Peyer's patch (tissue), 4 donors: ENCODE data around the gene ADRA2A. TPM values are rescaled to one million over a fixed set of nuclear protein-coding genes. Genes with fewer than 3 reads are reported as not detected.

Source experiments
- DNase-seq, 3 donors: peaks; one replicate each; pipeline ENCODE4 v3.0.0-alpha.2; 2017 to 2019
- H3K27ac ChIP-seq, 4 donors: fragments of 200-600 bp; sonication (generic); one replicate each; pipeline ENCODE4 v1.5.1; 2016 to 2019
- H3K27me3 ChIP-seq, 2 donors: fragments of 200-600 bp; sonication (generic); one replicate each; pipeline ENCODE4 v1.5.1; 2019
- H3K36me3 ChIP-seq, 3 donors: fragments of 200-600 bp; sonication (generic); one replicate each; pipeline ENCODE4 v1.5.1; 2016 to 2019
- H3K4me1 ChIP-seq, 4 donors: fragments of 200-600 bp; sonication (generic); one replicate each; pipeline ENCODE4 v1.5.1; 2016 to 2019
- H3K4me3 ChIP-seq, 4 donors: fragments of 200-600 bp; sonication (generic); 1 replicate in 3 of 4; 2 replicates in 1 of 4; pipeline ENCODE4 v1.5.1; 2016 to 2019; ENCODE audit warnings: mild to moderate bottlenecking in 1 of 4
- H3K9me3 ChIP-seq, 4 donors: fragments of 200-600 bp; sonication (generic); one replicate each; pipeline ENCODE4 v1.5.1; 2016 to 2019; ENCODE audit warnings: mild to moderate bottlenecking in 1 of 4
- CTCF ChIP-seq, 6 experiments: fragments of 450-650 bp in 4 of 6; fragments of 200-600 bp in 2 of 6; sonication (generic) in 1 of 6; IDR thresholded peaks; one replicate each; pipeline ENCODE4 v1.5.1; 2017 to 2019; ENCODE audit warnings: antibody characterized with exemption in 6 of 6, mild to moderate bottlenecking in 3 of 6, moderate library complexity in 1 of 6
- POLR2A ChIP-seq, 2 donors: fragments of 450-650 bp; IDR thresholded peaks; one replicate each; pipeline ENCODE4 v1.5.1; 2017; ENCODE audit warnings: antibody characterized with exemption in 2 of 2, mild to moderate bottlenecking in 2 of 2, moderate library complexity in 2 of 2
- total RNA-seq, 4 donors: library from RNA; depleted of rRNA; stranded (reverse); fragments of >200 nt; gene quantifications; one replicate each; pipeline ENCODE4 v1.1.0, GENCODE V29; 2016

ADRA2A gene
- total RNA-seq, 4 donors from 2014 or later, result 4.6 to 11.6 (median 5.6) TPM; not detected in 1

DNA sequence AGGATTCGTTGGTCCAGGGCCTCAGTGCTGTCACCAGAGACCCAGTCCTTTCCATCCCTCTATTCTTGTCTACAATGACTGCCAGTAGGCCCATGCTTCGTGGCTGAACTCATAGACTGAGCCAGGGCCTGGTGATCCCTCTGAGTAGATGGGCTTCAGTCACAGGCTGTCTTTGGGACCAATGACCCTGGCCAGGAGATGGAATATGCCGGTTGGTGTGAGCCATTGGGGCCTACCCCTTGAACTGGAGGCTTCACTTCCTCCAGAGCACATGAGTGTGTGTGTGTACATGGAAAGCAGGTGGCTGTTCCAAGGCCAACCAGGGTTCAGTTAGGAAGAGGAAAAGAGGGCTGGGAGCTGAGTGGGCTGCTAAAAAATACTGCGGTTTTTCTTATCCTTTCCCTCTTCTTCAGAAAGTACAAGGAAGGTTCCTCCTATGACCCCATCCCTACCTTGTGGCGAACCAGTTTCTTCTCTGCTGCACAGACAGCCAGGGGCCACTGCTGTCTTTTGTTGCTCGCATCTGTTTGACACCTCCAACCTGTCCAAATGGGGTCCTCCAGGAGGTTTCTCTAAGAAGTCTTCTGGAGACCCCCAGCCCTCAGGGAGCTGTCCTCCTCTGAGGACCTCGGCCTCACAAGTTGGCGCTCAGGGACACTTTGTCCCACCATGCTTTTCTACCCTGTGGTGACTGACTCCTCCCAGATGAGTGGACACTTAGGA, 36.6 kb downstream of the ADRA2A start:
- DNase-seq, result no peak
- Histone ChIP-seq H3K4me3 (no peak overlapping the region), H3K27me3 (no peaks in the 10 kb centered on the region), H3K27ac (no peak overlapping the region), H3K4me1 (peaks cover 0 to 10% (median 0%) of the 10 kb centered on the region in 4 donors), H3K9me3 (no peaks in the 10 kb centered on the region), H3K36me3 (no peaks in the 10 kb centered on the region)
- TF ChIP-seq CTCF (IDR thresholded peaks at IDR 0.05), result no peak
- no peak for TF ChIP-seq POLR2A (IDR thresholded peaks at IDR 0.05)

DNA sequence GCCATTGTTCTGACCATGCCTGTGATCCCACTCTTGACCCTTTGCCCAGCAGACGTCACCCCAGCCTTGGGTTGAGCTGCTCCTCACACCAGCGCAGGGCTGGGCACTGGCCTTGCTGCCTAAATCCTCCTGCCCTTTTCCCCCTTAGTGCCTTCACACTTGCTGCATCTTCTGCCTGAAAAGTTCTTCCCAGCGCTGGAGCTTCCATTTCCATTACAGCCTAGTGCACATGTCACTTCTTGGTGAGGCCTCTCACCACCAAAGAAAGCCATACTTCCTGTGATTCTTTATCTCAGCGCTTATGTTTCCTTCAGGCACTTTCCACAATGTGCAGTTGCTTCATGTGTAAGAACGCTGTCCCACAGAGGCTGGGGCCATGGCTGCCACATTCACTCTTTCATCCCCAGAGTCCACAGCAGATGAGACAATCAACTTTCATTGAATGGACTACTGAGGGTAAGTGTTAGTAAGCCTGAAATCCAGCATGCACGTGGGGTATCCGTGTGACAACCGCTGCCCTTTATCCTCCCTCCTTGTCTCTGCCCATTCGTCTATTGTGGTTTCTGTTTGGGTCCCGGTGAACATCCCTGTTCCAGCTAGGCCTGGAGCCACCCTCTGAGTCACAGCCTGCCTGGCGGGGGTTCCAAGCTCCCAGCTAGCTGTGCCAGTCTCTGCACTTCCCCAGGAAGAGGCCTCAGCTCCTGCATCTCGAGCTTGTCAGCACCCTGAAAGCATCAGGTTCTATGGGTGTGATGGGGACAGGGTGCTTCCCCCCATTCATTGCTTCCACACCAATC, 37.3 kb downstream of the ADRA2A start:
- H3K36me3 ChIP-seq, result no peaks in the 10 kb centered on the region
- no peak overlapping the region for H3K27ac ChIP-seq
- no peak overlapping the region for H3K4me3 ChIP-seq
- no peaks in the 10 kb centered on the region for H3K9me3 ChIP-seq
- TF ChIP-seq POLR2A (IDR thresholded peaks at IDR 0.05), result no peak
- no peak for TF ChIP-seq CTCF (IDR thresholded peaks at IDR 0.05)
- no peaks in the 10 kb centered on the region for H3K27me3 ChIP-seq
- peaks cover 0 to 10% (median 0%) of the 10 kb centered on the region in 4 donors for H3K4me1 ChIP-seq
- no peak for DNase-seq

- no peak overlapping the region for H3K4me3 ChIP-seq
- TF ChIP-seq CTCF (IDR thresholded peaks at IDR 0.05) (no peak), POLR2A (IDR thresholded peaks at IDR 0.05) (no peak)
- H3K9me3 ChIP-seq, result no peaks in the 10 kb centered on the region
- H3K27me3 ChIP-seq, result no peaks in the 10 kb centered on the region
- H3K4me1 ChIP-seq, result peaks cover 0 to 10% (median 0%) of the 10 kb centered on the region in 4 donors
- H3K36me3 ChIP-seq, result no peaks in the 10 kb centered on the region
- no peak for DNase-seq
- no peak overlapping the region for H3K27ac ChIP-seq
Observed at GRCh38 chr10:111114758-111115500, 38.1 kb downstream of the ADRA2A start.

DNA sequence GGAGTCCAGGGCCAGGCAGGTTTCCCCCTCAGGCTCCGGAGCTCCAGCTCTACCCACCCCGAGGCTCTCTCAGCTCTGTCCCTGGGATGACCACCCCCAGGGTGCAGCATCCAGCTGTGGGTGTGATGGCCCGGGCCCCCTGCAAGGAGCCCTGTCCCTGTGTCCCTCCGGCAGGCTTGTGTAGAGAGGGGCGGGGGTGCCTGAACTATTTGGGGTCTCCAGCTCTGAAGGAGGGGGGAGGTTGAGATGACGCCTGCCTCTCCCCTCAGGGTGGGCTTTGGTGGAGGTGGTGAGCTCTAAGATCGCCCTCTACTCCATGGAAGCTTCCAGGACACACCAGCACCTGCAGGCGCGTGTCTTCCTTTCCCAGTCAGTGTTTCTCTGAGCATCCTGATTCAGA, 39.4 kb downstream of the ADRA2A start:
- Histone ChIP-seq H3K27ac (no peak overlapping the region), H3K36me3 (no peaks in the 10 kb centered on the region), H3K4me3 (no peak overlapping the region), H3K27me3 (no peaks in the 10 kb centered on the region), H3K9me3 (no peaks in the 10 kb centered on the region), H3K4me1 (peaks cover 0 to 10% (median 0%) of the 10 kb centered on the region in 4 donors)
- DNase-seq, result no peak
- TF ChIP-seq POLR2A (IDR thresholded peaks at IDR 0.05), result no peak
- TF ChIP-seq CTCF (IDR thresholded peaks at IDR 0.05), result no peak

DNA sequence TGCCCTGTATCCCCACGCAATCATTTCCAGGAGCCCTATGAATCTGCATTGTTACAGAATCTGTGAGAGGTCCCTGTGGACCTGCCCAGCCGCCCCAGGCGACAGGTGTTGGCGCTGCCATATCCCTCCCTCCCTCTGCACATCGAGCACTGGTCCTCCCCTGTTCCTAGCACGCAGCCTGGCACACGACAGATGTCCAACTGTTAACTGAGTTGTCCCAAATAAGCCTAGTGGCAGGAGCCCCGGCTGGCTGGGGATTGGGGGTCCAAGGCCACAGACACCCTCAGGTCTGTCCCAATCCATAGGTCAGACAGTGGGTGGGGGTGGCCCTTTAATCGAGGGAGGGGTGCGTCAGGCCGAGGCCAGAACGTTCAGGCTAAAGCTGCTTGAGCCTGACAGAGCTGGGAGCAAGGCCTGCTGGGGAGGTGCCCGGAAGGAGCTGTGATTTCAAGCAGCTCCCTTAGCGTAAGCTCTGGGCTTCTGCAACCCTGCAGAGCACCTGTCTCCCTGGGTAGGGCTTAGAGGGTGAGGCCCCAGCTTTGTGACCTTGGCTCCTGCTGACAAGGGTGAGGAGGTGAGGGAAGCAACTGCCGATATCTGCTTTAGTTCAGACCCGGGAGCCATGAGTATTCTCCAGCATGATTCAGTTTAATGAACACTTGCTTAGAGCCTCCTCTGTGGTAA, 40.1 kb downstream of the ADRA2A start:
- peaks cover 0 to 10% (median 0%) of the 10 kb centered on the region in 4 donors for H3K4me1 ChIP-seq
- no peak overlapping the region for H3K27ac ChIP-seq
- no peaks in the 10 kb centered on the region for H3K9me3 ChIP-seq
- H3K36me3 ChIP-seq, result no peaks in the 10 kb centered on the region
- H3K4me3 ChIP-seq, result no peak overlapping the region
- TF ChIP-seq POLR2A (IDR thresholded peaks at IDR 0.05) (no peak), CTCF (IDR thresholded peaks at IDR 0.05) (no peak)
- DNase-seq, result no peak
- no peaks in the 10 kb centered on the region for H3K27me3 ChIP-seq
